NCI-H526 treated with DMSO at 0.1 percent for 48 hours (cell line): ENCODE measurements around the gene DUSP8.
A peak's percentile ranks its signal among the peaks of the same experiment; 100 is the strongest.
"Not testable (repeated sequence)": the region's sequence is repeated elsewhere in the genome, so short reads cannot be mapped to it uniquely, and the experiment has no call there.

Experiments
- DNase-seq: peaks from one replicate; lab custom pipeline; 2025; lab: John Stamatoyannopoulos, UW

Gene DUSP8

DNA sequence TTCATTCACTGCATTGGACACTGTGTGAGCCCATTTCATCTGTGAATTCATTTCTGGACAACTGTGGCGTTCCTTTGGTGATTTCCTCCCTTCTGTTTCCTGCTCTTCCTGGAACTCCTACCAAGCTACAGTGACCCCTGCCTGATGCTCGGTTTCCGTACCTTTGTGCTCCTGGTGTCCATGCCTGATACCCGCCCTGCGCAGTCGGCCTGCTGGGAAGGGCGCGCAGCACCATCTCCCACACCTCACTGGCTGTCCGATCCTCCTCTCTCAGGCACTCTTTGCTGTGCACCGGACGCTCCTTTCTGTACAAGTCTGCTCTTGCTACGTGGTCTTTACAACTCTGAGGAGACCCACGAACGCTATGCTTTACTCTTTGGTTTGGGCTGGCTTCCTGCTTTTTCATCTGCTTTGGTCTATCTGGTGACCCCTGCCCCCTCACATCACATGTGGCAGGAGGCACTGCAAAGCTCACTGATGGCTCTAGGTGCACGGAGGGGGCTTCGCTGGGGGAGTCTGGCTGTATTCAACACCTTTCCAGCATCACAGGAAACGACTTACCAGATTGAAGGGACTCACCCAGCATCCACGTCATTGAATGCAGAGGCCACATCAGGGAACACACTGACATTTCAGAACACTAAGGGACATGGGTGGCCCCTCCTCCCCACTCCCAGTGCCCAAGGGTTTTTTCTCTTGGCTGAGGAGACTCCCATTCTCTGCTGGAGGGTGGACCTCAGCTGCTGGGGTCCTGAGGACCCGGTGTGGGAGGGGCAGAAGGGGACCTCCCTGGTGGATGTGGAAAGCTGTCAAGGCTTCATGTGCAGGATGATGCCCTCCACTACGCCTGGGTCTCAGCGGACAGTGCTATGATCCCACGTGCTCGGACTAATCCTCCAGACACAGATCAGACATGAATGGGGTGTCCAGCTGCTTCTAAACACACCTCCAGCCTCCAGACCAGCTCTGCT is 58.5 kb downstream of the DUSP8 start:
- no peak for DNase-seq

DNA sequence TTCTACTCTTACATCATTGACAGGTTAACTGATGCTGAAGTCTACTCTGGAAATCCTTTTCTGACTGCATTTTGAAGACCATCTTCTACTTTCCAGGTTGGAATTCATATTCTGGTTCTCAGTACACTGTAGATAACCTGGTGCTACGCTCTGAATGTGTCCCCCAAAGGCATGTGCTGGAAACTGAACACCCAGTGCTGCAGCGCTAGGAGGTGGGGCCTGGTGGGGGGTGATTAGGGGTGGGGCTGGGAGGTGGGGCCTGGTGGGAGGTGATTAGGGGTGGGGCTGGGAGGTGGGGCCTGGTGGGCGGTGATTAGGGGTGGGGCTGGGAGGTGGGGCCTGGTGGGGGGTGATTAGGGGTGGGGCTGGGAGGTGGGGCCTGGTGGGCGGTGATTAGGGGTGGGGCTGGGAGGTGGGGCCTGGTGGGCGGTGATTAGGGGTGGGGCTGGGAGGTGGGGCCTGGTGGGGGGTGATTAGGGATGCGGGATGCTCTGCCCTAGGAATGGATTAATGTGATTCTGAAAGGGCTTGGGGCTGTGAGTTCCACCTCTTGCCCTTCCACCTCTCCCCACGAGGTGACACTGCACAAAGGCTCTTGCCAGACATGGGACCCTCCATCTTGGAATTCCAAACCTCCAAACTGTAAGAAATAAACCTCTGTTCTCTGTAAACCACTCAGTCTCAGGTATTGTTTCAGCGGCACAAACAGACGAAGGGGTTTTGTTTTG is 59.4 kb downstream of the DUSP8 start:
- DNase-seq = peak; percentile 12

DNA sequence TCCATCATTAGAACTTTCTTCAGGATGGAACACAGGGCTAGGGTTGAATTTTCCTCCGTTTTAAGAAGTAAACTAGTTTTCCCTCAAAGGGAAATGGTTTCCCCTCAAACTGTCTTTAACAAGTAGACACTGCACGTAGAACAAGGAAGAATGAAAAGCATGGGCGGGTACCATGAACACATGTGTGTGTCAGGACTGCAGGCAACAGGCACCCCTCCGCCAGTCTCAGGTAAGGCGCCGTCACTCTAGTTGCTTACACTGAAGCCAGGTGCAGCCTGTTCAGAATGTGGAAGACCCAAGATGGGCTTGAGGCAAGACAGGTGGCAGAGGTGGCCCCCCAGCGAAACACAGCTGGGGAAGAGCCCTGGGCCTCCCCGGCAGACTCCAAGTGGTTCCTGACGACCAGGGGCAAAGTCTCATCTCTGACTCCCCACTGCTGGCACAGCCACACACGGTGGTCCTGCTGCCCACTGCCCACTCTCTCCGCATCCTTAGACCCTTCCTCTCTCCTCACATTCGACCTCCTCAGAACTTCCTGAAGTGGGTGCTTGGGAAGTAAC is 60.1 kb downstream of the DUSP8 start:
- no peak for DNase-seq

DNA sequence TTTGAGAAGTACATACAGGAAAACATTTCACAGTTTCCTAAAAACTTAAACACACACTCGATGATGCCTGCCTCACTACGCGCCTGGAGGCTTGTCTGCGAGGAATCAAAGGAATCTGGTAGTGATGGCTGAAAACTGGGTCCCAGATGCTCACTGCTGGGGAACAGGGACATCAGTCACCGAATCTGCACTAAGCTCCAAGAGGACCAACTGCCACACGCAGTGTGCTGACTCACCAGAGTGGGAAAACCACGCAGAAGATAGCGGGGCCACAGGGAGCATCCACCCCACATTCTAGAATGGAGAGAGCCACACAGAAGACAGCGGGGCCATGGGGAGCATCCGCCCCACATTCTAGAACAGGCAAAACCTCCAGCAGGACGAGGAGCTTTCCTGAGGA is 61.1 kb downstream of the DUSP8 start:
- DNase-seq = no peak

DNA sequence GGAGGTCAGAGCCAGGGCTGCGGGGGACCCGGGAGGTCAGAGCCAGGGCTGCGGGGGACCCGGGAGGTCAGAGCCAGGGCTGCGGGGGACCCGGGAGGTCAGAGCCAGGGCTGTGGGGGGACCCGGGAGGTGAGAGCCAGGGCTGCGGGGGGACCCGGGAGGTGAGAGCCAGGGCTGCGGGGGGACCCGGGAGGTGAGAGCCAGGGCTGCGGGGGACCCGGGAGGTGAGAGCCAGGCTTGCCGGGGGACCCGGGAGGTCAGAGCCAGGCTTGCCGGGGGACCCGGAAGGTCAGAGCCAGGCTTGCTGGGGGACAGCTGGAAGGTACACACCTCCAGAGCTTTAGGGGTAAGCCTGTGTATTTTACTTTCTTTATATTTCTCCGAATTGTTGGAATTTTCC is 61.7 kb downstream of the DUSP8 start:
- not testable (repeated sequence) for DNase-seq

DNA sequence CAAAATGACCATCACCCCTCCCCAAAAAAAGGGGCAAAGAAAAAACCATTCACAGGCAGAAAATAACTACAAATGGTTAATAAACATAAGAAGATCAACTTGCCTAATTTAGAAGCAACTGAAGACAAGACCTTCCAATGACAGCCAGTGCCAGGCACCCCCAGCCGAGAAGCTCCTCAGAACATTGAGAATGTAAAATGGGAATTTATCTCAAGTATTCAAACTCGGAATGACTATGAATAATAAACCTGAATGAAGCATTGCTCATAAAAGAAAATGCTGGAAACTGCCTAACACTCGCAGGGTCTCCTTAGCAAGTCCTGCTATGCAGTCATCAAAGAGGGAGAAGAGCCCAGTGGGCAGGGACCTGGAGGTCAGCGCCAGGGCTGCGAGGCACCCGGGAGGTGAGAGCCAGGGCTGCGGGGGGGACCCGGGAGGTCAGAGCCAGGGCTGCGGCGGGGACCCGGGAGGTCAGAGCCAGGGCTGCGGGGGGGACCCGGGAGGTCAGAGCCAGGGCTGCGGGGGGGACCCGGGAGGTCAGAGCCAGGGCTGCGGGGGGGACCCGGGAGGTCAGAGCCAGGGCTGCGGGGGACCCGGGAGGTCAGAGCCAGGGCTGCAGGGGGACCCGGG is 62.3 kb downstream of the DUSP8 start:
- DNase-seq = no peak

DNA sequence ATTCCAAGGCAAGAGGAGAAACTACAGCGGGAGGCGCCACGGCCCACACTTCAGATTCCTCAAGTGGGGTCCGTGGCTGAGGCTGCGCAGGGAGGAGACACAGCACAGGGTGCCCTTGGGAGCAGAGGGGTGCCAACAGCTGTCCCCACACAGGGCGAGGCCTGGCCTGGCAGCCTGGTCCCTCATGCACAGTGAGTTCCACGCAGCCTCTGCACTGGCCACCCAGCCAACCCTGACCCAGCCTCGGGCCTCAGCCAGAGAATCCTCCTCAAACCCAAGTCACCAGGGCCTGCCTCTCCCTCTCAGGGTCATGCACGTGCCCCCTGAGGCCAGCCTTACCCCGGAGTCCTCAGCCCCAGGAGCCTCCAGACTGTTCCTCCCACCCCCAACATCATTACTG is 63.1 kb downstream of the DUSP8 start:
- no peak for DNase-seq

DNA sequence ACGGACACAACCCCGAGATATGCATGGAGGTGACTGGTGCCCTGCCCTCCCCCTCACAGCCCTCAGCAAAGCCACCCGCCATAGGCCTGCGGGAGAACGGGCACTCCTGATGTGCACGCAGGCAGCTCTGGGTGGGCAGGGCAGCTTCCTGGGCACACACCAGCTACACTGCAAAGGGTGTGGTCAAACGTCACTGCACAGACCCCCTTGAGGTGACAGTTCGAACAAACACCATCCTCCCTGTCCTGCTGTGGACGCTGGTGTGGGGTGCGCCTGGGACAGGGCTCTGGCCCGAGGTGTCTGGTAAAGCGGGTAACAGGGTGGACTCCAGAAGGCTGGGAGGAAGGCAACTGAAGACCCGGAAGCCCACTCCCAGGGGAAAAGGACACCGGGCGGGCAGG is 63.6 kb downstream of the DUSP8 start:
- DNase-seq = no peak

DNA sequence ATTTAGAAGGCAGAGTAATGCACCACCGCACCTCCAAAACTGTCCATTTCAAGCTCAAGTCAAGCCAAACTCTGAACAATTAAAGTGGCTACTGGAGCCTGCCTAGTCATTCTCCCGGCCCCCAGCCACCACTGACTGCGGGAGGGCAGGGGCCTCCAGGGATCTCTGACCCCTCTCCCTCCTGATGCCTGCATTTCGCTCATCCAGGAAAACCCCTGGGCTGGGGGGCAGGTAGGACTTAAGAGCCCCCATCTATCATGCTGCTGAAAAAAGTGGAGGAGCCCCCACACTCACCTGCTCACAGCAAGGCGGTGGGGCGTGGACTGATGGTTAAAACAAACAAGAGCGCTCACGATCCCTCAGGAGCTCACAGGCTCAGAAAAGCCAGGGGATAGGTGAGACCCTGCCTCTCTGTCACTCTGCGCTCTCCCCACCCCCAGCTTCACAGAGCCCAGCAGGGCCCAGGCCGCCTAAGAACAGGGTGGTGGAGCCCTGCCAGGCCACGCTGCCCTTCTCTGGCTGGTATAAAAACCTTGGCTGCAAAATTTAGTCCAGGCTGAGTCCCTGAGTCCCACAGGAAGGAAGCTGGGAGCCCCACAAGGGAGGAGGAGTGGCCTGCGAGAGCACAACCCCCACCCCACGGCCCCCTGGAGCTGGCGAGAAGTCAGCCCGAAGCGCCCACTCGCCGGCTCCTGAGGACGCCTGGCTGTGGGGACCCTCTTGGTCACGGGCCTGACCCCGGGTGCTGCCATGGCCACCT is 64.5 kb downstream of the DUSP8 start:
- no peak for DNase-seq

DNA sequence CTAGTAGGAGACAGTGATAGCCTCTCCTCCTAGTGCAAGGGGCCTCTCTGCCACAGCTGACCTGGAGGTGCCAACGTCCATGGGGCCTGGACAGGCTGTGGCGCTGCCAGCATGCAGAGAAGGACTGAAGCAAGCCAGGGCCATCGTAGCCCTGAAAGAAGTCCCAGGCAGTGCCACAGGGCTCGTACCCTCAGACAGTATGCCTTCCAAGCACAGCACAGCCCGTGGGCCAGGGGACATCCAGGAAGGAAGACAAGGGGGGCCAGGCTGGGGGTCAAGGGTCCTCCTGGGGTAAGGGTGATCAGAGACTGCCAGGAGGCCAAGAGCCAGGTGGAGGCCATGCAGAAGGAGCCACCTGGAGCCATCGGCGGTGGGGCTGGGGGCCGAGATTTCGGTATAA is 65.1 kb downstream of the DUSP8 start:
- DNase-seq = no peak

DNA sequence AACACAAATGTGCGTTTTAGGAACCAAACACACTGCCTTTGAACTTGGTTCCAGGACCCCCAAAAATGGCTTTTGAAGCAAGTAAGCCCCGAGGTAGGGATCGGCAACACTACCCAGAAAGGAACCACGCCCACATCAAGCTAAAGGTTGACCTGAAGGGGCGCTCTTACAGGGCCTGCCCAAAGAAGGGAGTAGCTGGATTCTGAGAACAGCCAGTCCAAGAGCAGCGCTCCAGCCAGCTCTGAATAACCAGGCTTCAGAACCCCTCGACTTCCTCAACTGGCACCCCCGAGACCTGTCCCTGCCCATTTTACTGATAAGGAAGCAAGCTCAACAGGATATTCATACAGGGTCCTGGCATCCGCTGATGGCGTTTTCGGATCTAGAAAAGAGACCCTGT is 66.6 kb downstream of the DUSP8 start:
- no peak for DNase-seq

DNA sequence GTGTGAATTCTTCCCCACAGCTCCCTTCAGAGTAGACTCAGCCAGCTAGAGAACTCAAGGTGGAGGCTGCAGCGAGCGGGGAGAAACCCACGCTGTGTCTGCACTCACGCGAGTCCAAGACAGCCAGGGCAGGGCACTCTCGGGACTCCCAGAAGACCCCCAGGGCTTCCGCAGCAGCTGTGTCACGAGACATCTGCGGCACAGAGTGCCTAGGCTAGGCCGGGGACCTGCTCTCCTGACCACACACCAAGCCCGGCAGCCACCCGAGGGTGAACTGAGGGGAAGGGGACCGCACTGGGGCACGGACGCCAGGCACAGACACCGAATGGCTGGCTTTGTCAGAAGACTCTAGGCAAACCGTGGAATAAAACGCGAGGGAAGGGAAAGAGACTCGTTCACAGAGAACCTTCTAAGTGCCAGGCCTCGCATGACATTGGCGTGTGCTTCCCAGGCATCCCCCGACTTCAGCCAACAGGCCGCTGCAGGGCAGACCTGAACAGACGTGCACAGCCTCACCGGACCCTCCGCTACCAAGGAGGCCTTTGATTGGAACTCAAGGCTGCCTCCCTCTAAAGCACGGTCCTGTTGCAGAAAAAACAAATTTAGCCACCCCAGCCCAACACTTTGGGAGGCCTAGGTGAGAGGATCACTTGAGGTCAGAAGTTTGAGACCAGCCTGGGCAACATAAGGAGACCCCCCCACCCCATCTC is 67.3 kb downstream of the DUSP8 start:
- DNase-seq = no peak

DNA sequence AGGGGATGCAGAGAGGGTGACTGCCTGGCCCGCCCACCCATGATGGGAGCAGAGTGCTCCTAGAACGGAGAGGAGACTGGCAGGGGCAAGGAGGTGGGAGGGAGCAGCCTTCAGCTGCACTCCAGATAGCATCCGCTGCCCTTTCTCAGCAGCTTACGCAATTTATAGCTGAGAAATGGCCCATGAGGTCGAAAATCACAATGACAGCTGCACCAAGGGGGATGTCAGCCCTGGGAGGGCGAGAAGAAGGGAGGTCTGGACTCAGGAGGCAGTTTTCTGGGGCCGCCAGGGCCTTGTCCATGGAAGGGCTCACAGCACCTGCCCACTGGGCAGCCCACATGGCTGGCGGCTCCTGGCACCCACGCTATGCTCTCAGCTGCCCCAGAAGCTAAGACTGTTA is 67.9 kb downstream of the DUSP8 start:
- no peak for DNase-seq
